Choroid plexus epithelial cell (primary cell): ENCODE results near the gene CXXC5.

Experiments used
- DNase-seq: peaks from one replicate; pipeline ENCODE4 v3.0.0-alpha.2; 2010; ENCODE audit warnings: low read depth
- H3K4me3 ChIP-seq: 2 replicates; pipeline ENCODE4 v1.5.1; 2011; ENCODE audit warnings: low read depth, mild to moderate bottlenecking, control low read depth, low read length, moderate library complexity
- TF ChIP-seq, protein P1 (sequence below): conservative IDR thresholded peaks from 2 replicates; pipeline ENCODE4 v1.5.1; 2011; ENCODE audit warnings: low read depth, mild to moderate bottlenecking, control low read depth, inconsistent platforms, low read length, moderate library complexity

CXXC5 gene

DNA sequence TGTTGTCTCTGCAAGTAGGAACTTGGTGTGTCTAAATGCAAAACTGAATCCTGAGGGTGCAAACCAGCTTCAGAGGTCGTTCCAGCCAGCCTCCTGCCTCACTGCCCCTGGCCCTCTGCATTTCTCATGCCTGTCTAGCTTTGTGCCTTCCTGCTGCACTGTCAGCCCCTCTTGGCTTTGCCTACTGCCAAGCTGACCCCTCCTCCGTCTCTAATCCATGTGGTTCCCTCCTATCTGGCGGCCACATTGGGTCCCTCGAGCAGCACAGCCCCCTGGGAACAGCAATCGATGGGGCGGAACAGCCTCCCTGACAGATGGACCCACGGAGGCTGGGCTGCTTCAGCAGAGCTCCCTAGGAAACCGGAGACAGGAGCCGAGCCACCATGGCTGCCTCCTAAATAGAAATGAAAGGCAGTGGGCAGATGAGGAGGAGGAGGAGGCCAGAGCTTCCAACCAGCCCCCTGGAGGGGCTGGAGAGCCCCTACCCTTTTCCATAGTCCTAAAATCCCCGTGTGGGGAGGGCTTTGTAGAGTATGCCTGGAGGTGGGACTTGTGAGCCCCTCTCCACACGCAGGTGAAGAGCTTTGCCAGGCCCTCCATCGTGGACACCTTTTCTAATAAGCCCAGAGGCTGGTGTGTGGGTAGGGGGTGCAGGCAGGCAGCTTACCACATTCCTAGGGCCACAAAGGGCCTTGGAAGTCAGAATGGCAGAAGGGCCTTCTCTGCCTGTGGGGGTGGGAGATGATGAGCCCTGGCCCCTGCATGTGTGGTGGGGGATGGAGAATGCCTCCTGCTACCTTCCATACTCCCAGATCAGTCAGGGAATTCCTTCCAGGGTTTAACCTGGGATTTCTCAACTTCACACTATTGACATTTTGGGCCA lies 9.2 kb upstream of the CXXC5 start:
- H3K4me3 ChIP-seq, result no peak overlapping the region
- DNase-seq, result no peak
- TF ChIP-seq, protein P1, sequence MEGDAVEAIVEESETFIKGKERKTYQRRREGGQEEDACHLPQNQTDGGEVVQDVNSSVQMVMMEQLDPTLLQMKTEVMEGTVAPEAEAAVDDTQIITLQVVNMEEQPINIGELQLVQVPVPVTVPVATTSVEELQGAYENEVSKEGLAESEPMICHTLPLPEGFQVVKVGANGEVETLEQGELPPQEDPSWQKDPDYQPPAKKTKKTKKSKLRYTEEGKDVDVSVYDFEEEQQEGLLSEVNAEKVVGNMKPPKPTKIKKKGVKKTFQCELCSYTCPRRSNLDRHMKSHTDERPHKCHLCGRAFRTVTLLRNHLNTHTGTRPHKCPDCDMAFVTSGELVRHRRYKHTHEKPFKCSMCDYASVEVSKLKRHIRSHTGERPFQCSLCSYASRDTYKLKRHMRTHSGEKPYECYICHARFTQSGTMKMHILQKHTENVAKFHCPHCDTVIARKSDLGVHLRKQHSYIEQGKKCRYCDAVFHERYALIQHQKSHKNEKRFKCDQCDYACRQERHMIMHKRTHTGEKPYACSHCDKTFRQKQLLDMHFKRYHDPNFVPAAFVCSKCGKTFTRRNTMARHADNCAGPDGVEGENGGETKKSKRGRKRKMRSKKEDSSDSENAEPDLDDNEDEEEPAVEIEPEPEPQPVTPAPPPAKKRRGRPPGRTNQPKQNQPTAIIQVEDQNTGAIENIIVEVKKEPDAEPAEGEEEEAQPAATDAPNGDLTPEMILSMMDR, result no peak

GRCh38 chr5:139639619-139640380 lies 8.3 kb upstream of the CXXC5 start:
- H3K4me3 ChIP-seq, result no peak overlapping the region
- DNase-seq, result no peak
- TF ChIP-seq, protein P1, result no peak

DNA sequence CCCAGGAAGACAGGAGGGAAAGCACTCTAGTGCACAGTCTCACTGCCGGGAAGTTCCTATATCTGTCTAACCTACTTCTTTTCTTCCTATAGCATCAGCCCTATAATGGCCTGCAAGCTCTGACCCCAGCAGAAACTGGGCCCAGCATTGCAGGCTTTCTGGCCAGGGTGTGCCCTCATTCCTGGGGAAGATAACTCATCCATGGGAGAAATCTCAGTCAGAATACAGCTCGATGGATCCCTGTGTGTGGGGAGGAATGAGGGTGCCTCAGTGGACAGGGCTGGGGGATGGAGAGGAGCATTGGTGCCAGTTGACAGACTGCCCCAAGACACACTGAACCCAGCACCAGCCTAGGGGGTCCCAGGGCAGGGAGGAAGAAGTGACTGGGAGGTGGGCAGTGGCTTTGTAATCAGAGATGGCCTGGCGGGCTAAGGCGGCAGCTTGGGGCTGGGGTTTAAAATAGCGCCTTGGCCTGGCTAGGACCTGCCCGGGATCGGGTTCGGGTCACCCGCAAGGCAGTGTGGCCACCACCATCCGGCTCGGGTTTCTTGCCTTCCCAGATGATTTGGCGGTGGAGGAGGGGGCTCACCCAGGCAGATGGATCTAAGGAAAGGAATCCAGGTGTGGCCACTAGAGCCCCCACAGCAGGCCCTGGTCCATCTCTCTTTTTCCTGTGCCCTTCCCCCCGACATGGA lies 7.6 kb upstream of the CXXC5 start:
- no peak overlapping the region for H3K4me3 ChIP-seq
- TF ChIP-seq, protein P1, result no peak
- no peak for DNase-seq

DNA sequence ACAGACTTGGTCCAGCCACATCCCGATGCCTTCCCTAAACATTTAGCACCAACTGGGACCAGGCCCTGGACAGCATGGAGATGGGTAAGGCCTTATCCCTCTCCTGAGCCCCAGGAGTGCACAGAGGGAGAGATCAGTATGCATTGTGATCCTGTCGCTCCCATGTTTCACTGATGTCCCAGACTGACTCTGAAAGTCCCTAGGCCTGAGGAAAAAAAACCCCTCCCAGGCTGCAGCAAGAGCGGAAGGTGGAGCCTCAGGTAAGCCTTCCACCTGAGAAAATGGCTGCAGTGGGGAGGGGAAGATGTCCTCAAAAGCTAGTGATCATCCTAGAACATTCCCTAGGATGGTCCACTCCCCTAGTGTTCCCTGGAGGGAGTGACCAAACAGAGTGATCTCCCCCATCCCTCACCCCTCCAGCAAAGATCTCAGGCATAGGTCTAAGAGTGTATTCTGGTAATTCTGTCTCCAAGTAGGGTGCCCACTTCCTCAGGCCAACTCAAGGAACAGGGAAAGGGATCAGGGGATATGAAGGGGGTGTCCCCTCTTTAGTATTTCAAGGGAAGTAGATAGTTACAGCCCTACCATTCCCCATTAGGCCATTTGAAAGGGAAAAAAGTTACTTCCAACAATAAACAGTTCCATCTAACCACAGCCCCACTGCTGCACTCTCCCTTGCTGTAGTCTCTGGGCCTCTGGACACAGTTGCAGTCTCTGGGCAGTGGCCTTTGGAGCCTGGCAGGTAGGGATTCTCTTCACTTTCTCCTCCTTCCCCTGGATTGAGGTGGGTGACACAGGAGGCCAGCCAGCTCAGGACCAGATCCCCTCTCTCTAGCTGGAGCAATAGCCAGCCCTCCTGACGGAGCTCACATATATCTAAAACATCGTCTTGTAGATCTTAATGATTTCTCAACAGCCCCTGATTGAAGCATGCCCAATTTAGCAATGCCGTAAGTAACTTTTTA lies 6.8 kb upstream of the CXXC5 start:
- no peak for DNase-seq
- no peak overlapping the region for H3K4me3 ChIP-seq
- TF ChIP-seq, protein P1, result no peak

- no peak overlapping the region for H3K4me3 ChIP-seq
- no peak for DNase-seq
- TF ChIP-seq, protein P1, result no peak
Observed at GRCh38 chr5:139642213-139642612, 5.9 kb upstream of the CXXC5 start.
